HK-2 (cell line): ENCODE measurements around the gene ASXL2.
"Not testable (repeated sequence)": the region's sequence is repeated elsewhere in the genome, so short reads cannot be mapped to it uniquely, and the experiment has no call there.

Source experiments
- DNase-seq: peaks from one replicate; pipeline ENCODE4 v3.0.0-alpha.2; 2018; ENCODE audit not compliant: unreplicated experiment

Gene ASXL2

GRCh38 chr2:25891672-25892071 is 13.4 kb upstream of the ASXL2 start:
- DNase-seq: no peak

- DNase-seq: no peak
These were observed 9.4 kb upstream of the ASXL2 start for GRCh38 chr2:25887624-25888242.

GRCh38 chr2:25885933-25886332 is 7.6 kb upstream of the ASXL2 start:
- DNase-seq: peak; percentile 13

DNA sequence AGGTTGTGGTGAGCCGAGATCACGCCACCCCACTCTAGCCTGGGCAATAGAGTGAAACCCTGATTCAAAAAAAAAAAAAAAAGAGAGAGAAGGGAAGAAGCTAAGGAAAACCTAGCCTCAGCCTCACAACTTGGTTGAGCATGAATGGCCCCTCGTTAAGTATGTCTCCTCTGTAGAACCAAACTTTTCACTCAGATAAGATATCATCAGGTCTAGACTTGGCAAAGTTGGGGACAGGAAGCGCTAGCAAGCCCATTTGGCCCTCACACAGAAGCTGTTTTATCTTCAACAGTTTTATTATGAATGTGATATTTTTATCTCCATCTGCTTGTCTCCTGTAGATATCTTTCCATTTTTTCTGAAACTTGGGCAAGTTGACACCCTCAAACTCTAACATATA is 3.5 kb upstream of the ASXL2 start:
- no peak for DNase-seq

GRCh38 chr2:25879133-25879730 is 945 bp upstream of the ASXL2 start:
- no peak for DNase-seq

DNA sequence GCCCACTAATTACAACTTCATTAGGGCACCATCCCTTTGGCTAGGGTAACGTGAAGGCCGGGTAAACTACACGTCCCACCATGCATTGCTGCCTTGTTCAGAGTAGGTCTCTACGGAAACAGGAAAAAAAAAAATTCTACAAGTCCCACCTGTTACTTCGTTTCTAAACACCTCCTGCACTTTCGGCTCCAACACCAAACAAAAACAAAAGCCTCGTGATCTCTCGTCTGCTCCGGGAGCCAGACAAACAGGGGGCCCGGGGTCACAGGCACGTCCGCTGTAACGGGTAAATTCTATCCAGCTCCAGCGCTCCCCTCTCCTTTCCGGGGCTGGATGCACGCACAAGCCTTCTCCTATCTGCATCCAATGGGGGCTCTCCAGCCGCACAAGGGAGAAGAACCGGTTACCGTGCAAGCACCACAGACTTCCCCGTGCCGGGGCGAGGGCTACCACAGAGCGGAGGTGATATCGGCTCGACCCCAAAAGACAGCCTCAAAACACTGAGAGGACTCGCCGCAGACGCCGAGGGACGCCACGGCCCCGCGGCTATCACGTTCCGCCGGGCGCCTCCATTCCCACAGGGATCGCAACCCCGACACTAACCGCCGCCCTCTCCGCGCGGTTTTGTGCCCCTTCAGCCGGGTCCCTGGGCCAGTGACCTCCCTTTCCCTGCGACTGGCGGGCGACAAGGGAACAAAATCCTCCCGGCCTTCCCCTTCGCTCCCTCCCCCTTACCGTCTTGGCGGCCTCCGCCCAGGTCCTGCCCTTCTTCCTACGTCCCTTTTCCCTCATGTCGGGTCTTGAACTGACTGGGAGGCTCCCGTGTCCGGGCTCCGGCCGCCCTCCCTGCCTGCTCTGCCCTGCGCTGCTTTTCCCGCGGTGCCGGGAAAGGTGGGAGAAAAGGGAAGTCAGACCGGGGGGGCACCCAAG is 591 bp downstream of the ASXL2 start:
- DNase-seq: peak; percentile 60

GRCh38 chr2:25872134-25872533 is 6.2 kb downstream of the ASXL2 start:
- DNase-seq: no peak

DNA sequence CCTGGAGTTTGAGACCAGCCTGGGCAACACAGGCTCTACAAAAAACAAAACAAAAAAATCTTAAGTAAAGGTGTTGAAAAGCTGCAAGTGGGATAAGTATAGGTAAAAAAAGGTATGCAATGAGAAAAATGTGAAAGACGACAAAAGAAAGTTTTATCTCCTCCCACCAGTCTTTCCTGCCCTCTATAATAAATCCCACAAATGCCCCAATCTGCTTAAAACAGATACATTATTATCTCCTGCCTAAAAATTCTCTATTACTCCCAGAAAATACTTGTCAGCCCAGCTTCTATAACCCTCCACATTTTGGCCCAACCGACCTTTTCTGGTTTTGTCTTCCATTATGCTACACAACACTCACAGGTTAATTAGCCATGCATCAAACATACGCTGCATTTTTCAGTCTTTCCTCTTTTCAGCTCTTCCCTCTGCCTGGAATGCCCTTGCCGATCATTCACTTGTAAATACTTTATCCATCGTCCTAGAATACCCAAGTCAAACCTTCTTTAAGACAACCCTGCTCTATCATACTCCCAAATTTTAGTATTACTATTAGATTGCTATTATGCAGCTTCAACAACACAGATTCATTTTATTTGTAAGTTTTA is 10.8 kb downstream of the ASXL2 start:
- DNase-seq: no peak

- DNase-seq: no peak
These were observed 21.9 kb downstream of the ASXL2 start for GRCh38 chr2:25856377-25856776.

GRCh38 chr2:25855065-25855464 is 23.2 kb downstream of the ASXL2 start:
- DNase-seq: no peak

GRCh38 chr2:25854613-25855012 is 23.7 kb downstream of the ASXL2 start:
- DNase-seq: no peak

- DNase-seq: no peak
These were observed 25.1 kb downstream of the ASXL2 start for GRCh38 chr2:25853038-25853638.

DNA sequence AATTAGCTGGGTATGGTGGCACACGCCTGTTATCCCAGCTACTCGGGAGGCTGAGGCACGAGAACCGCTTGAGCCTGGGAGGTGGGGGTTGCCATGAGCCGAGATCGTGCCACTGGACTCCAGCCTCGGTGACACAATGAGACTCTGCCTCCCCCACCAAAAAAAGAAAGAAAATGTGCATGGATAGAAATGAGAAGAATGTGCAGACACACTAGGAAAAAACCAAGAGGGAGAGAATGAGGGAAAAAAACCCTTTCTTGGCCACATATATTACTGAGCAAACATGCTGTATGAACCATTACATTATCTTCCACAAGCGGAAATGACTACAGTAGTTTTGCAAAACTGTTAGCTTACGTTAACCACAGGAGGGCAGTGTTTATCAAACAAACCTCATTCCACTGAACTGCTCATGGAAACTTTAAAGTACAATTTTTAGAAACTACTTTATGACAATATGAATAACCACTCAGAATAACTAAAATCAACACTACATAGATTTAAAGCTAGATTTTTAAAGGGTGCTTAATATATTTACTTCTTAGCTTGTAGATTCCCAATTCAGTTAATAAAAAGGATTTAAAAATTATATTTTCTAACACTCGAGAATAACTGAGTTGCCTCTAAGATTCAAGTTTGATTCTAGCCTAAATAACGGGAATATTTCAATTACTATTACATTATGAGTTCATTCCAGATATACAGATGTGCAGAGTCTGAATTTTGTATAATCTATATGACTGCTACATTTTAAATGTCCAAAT is 26.4 kb downstream of the ASXL2 start:
- DNase-seq: peak; percentile 21

DNA sequence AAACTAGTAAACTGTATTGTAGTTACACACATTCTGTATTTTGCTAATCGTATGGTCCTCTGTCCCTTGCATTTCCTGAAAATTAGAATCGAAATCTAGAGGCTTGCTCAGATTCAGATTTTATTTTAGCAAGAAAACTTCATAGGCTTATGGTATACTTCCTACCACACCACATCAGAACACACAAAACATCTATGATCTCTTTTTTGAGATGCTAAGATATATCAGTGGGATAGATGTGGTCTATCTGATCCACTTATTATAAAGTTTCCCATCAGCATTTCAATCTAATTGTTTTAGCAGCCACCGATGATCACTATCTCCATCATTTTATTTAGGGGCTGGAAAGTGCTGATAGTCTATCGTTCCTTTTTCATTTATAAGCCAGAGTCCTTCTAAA is 27.9 kb downstream of the ASXL2 start:
- DNase-seq: not testable (repeated sequence)

- not testable (repeated sequence) for DNase-seq
These were observed 28.9 kb downstream of the ASXL2 start for GRCh38 chr2:25849350-25849749.

DNA sequence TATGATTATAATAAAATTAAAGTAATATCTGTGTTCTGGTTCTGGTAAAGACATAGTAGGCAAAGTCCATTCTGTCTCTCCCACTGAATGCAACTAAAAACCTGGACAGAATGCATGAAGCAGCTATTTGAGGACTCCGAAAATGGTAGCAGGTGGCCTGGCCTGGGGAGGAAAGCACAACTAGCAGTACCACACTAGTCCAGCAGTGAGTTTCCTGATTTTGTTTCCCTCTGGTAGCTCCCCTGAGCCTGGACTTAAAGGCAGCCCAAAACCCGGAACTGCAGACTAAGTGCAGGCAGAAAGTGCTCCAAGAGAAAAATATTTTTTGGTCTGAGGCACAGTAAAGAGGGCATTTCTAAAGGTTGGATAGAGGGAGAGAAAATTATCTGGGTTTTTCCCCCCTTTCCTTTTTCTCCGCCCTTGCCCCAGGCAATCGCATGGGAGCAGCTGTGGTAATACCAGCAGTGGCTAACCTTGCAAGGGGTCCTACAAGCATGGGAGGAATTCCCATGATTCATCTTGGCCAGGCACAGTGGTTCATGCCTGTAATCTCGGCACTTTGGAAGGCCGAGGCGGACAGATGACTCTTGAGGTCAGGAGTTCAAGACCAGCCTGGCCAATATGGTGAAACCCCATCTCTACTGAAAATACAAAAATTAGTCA is 32.3 kb downstream of the ASXL2 start:
- DNase-seq: peak; percentile 7

- no peak for DNase-seq
These were observed 34.2 kb downstream of the ASXL2 start for GRCh38 chr2:25844089-25844488.

GRCh38 chr2:25842155-25842554 is 36.1 kb downstream of the ASXL2 start:
- DNase-seq: no peak

DNA sequence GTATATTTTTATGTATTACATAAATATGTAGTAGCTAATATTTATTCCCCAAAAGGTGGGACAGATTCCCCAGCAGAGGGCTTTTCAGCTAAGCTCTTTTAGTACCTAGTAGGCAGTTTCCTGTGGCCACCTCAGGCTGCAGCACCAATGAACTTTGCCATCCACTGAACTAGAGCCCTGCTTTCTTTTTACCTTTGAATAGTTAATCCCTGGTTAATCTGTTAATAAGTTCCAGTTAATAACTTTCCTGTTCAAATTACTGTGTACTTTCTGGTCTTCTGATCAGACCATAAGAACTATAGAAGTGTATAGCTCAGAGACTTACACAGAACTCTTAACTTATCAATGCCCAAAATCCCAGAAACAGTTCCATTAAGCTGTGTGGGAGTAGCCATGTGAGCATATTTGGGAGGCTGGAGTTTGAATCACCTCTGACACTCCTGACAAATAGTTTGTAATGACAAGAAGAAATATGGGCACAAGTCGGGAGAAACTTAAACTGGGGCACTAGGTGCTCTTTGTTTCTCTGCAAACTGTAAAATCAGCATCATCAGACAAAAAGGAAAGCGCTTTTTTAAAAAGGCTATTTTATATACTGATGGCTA is 40.0 kb downstream of the ASXL2 start:
- no peak for DNase-seq

DNA sequence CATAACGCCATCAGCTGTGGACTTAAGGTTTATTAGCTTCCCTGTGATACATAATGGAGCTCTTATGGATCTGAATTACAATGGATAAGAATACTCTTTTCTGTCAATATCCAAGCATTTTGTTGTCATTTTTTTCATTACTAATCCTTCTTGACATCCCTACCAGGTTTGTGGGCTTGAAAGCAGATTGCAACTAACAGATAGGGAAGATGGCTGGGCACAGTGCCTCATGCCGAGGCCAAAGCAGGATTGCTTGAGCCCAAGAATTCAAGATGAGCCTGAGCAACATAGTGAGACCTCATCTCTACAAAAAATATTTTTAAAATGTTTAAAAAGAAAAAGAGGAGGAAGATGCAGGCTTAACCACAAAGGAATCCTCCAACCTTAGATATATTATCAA is 42.4 kb downstream of the ASXL2 start:
- no peak for DNase-seq
